NCI-H2196 treated with DMSO at 0.1 percent for 48 hours (cell line): Measurements from ENCODE around the gene GLIS2.
A peak's percentile ranks its signal among the peaks of the same experiment; 100 is the strongest.

ENCODE experiments used
- DNase-seq: peaks from one replicate; lab custom pipeline; 2025; ENCODE audit not compliant: unreplicated experiment; lab: John Stamatoyannopoulos, UW

The GLIS2 gene

GRCh38 chr16:4369007-4369733, 53.3 kb downstream of the GLIS2 start:
- DNase-seq = peak; percentile 42

- DNase-seq = no peak
These were observed 54.3 kb downstream of the GLIS2 start for GRCh38 chr16:4370151-4370550.

- DNase-seq = no peak
These were observed 54.9 kb downstream of the GLIS2 start for GRCh38 chr16:4370570-4371356.

- DNase-seq = no peak
These were observed 55.6 kb downstream of the GLIS2 start, which contains the start of gene VASN for GRCh38 chr16:4371357-4372000. TSS of gene VASN (plus strand) at chr16:4371848. CDS start at chr16:4380878, 9,030 bp downstream.

- DNase-seq = no peak
These were observed 56.2 kb downstream of the GLIS2 start for GRCh38 chr16:4372001-4372577.

- DNase-seq = peak; percentile 47
These were observed 56.9 kb downstream of the GLIS2 start for GRCh38 chr16:4372578-4373355.

- DNase-seq = peak; percentile 34
These were observed 57.6 kb downstream of the GLIS2 start for GRCh38 chr16:4373356-4373908.

- no peak for DNase-seq
These were observed 58.3 kb downstream of the GLIS2 start for GRCh38 chr16:4373909-4374742.

GRCh38 chr16:4375717-4376116, 59.9 kb downstream of the GLIS2 start:
- DNase-seq = no peak

- DNase-seq = no peak
These were observed 60.4 kb downstream of the GLIS2 start for GRCh38 chr16:4376126-4376892.

GRCh38 chr16:4376893-4377572, 61.2 kb downstream of the GLIS2 start:
- DNase-seq = no peak

- no peak for DNase-seq
These were observed 61.8 kb downstream of the GLIS2 start for GRCh38 chr16:4377573-4378154.

- no peak for DNase-seq
These were observed 62.3 kb downstream of the GLIS2 start for GRCh38 chr16:4378161-4378666.

- DNase-seq = no peak
These were observed 63.3 kb downstream of the GLIS2 start for GRCh38 chr16:4378999-4379690.

GRCh38 chr16:4380119-4381063, 64.5 kb downstream of the GLIS2 start:
- DNase-seq = no peak
